Activated CD8-positive, alpha-beta T cell treated with anti-CD3 and anti-CD28 coated beads, Interleukin-2, amount 10 ng/mL, durations not matched to agents 7 days and 5 days (primary cell): Measurements from ENCODE around the gene LCN15. TPM values are rescaled to one million over a fixed set of nuclear protein-coding genes. Genes with fewer than 3 reads are reported as not detected.

ENCODE experiments used
- ATAC-seq: fragments of 150-1000 bp; cut with Tn5 transposase; one replicate; pipeline ENCODE4 v1.10.0; 2021; ENCODE audit warnings: moderate library complexity
- CTCF ChIA-PET: fragments of 350-600 bp; sonication (Branson Sonifier 250); formaldehyde crosslinking; loops from one replicate; lab custom pipeline; 2021; ENCODE audit warnings: antibody characterized with exemption; lab: Charles Lee
- POLR2A ChIA-PET: fragments of 350-600 bp; sonication (Branson Sonifier 250); formaldehyde crosslinking; loops from one replicate; lab custom pipeline; 2021; ENCODE audit warnings: antibody characterized with exemption; lab: Charles Lee
- DNase-seq: peaks from one replicate; pipeline ENCODE4 v3.0.0-alpha.2; 2020
- H3K27ac Mint-ChIP-seq: one replicate; pipeline ENCODE4 v1.8.0; 2021; ENCODE audit warnings: mild to moderate bottlenecking, mixed read lengths
- H3K27me3 Mint-ChIP-seq: one replicate; pipeline ENCODE4 v1.8.0; 2021; ENCODE audit warnings: low read depth, mixed read lengths
- H3K36me3 Mint-ChIP-seq: one replicate; pipeline ENCODE4 v1.8.0; 2021; ENCODE audit warnings: low read depth, mixed read lengths
- H3K4me1 Mint-ChIP-seq: one replicate; pipeline ENCODE4 v1.8.0; 2021; ENCODE audit warnings: low read depth, mixed read lengths
- H3K4me3 Mint-ChIP-seq: one replicate; pipeline ENCODE4 v1.8.0; 2021; ENCODE audit warnings: mild to moderate bottlenecking, mixed read lengths
- H3K9me3 Mint-ChIP-seq: one replicate; pipeline ENCODE4 v1.8.0; 2022; ENCODE audit warnings: mixed read lengths; ENCODE audit not compliant: insufficient read depth
- total RNA-seq, 2 experiments: library from RNA; stranded (reverse); gene quantifications; one replicate each; pipeline ENCODE4 v1.2.3, GENCODE V29; 2021

LCN15 gene
- total RNA-seq, 2 experiments from 2014 or later, result not detected

GRCh38 chr9:136733611-136734010 lies 30.7 kb downstream of the LCN15 start:
- Mint-ChIP-seq H3K9me3 (no peaks in the 10 kb centered on the region), H3K36me3 (no peaks in the 10 kb centered on the region), H3K4me3 (no peak overlapping the region), H3K27me3 (no peaks in the 10 kb centered on the region), H3K4me1 (peaks cover 11% of the 10 kb centered on the region), H3K27ac (no peak overlapping the region)
- CTCF ChIA-PET, result interaction anchor here (1.1 to 1.4 kb wide), 2 partner anchors 25 to 33 kb away, joined by 4 read pairs; no protein-coding TSS in a partner anchor
- DNase-seq (no peak), ATAC-seq (no peak)
- POLR2A ChIA-PET, result no interaction called here

DNA sequence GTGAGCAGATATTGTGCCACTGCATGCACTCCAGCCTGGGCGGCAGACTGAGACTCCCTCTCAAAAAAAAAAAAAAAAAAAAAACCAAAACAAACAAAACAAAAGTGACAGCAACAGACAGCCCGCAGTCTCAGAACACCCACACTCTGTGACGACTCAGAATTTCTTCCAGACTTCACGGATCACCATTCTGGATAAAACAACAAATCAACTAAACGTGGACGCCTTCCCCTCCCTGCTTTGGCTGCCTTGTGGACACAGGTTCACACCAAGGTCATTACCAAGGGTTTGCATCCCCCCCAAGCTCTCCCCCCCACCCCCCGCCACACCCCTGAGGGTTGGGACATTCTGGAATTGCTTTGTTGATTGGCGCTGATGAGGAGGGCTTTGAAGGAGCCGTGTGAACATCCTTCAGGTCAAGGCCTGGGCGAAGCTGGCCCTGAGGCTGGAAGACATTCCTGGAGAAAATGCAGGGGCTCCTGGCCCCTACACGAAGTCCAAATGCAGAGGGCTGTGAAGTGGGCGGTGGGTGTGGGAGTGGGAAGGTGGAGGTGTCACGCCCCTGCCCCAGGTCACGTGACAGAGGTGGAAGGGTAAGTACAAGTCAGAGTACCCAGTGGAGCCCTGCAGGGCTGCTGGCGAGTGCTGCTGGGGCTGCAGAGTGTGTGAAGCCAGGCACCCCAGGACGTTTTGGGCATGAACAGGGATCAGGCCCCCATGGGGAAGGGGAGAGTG lies 31.7 kb downstream of the LCN15 start:
- peaks cover 11% of the 10 kb centered on the region for H3K4me1 Mint-ChIP-seq
- ATAC-seq (no peak), DNase-seq (no peak)
- ChIA-PET CTCF (interaction anchor here (1.4 kb wide), 1 partner anchor 24 kb away, joined by 4 read pairs; no protein-coding TSS in a partner anchor), POLR2A (no interaction called here)
- no peak overlapping the region for H3K27ac Mint-ChIP-seq
- no peaks in the 10 kb centered on the region for H3K27me3 Mint-ChIP-seq
- no peaks in the 10 kb centered on the region for H3K9me3 Mint-ChIP-seq
- H3K36me3 Mint-ChIP-seq, result peaks cover under 1% of the 10 kb centered on the region
- no peak overlapping the region for H3K4me3 Mint-ChIP-seq

DNA sequence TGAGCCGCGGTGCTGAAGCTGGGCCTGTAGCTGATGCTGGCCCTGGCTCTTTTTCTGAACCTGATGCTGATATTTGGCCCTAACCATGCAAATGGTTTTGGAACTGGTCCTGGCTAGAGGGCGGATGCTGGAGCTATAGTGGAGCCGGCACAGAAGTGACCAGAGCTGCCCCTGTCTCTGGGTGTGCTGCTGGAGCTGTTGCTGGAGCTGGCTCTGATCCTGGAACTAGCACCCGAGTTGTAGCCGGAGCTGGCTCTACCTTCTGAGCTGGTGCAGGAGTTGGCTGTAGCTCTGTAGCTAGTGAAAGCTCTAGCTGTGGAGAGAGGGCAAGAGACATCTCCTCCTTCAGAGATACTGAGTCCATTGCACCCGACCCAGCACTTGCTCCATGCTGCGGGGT lies 34.4 kb downstream of the LCN15 start:
- CTCF ChIA-PET, result interaction anchor here (0.6 to 3.6 kb wide), 8 partner anchors 12 to 299 kb away, joined by 3 to 23 read pairs (median 6); no protein-coding TSS in a partner anchor

GRCh38 chr9:136729144-136729543 lies 35.2 kb downstream of the LCN15 start:
- CTCF ChIA-PET, result interaction anchor here (0.7 to 3.6 kb wide), 12 partner anchors 13 to 300 kb away, joined by 3 to 23 read pairs (median 5); no protein-coding TSS in a partner anchor

More for the DNA sequence above, 34.4 kb downstream of the LCN15 start:
- Mint-ChIP-seq H3K27me3 (no peaks in the 10 kb centered on the region), H3K27ac (no peak overlapping the region), H3K36me3 (peaks cover 22% of the 10 kb centered on the region), H3K9me3 (no peaks in the 10 kb centered on the region), H3K4me3 (peak overlapping the region; percentile 66), H3K4me1 (peaks cover 28% of the 10 kb centered on the region)
- POLR2A ChIA-PET, result interaction anchor here (0.6 to 0.8 kb wide), 2 partner anchors 9 to 37 kb away, joined by 3 read pairs; no protein-coding TSS in a partner anchor
- no peak for ATAC-seq
- no peak for DNase-seq

DNA sequence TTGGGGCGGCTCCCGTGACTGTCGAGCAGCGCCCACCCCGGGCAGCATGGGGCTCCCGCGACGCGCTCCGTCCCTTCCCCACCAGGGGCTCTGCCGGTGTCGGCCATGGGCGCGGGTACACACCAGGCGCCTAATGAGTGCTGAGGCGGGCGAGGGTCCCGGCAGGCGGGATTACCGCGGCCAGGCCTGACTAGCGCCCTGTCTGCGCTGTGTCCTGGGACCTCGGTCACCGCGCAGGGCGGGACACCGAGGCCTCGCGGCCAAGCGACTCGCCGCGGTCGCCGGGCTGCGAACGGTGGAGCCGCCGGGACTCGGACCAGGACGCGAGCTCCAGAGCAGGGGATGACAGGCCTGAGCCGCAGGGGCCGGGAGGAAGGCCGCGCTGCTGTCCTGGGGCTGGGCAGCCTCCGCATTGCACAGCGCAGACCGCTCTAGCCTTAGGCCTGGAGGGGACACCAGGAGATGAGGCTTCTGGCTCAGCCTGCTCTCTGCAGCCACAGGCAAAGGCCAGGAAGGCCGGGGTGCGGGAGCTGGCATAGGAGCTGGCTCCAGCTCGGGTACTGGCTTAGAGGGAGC lies 35.7 kb downstream of the LCN15 start:
- ATAC-seq, result peak; percentile 8
- Mint-ChIP-seq H3K9me3 (no peaks in the 10 kb centered on the region), H3K4me1 (peaks cover 40% of the 10 kb centered on the region), H3K4me3 (peak overlapping the region; percentile 66), H3K27me3 (no peaks in the 10 kb centered on the region), H3K27ac (no peak overlapping the region), H3K36me3 (peaks cover 35% of the 10 kb centered on the region)
- ChIA-PET POLR2A (interaction anchor here (0.6 to 3.3 kb wide), 24 partner anchors 10 to 272 kb away, joined by 3 to 53 read pairs (median 4); partner anchors contain the start of genes LCN10 and LCN15), CTCF (interaction anchor here (0.7 to 3.6 kb wide), 15 partner anchors 13 to 301 kb away, joined by 3 to 23 read pairs (median 5); partner anchors contain the start of genes AGPAT2 and TRAF2)
- no peak for DNase-seq

More at GRCh38 chr9:136729144-136729543, 35.2 kb downstream of the LCN15 start:
- H3K9me3 Mint-ChIP-seq, result no peaks in the 10 kb centered on the region
- POLR2A ChIA-PET, result interaction anchor here (0.9 to 2.5 kb wide), 6 partner anchors 9 to 244 kb away, joined by 3 to 18 read pairs (median 10); partner anchors contain the start of gene LCN10
- H3K4me3 Mint-ChIP-seq, result peak overlapping the region; percentile 66
- ATAC-seq (no peak), DNase-seq (no peak)
- H3K27ac Mint-ChIP-seq, result no peak overlapping the region
- H3K27me3 Mint-ChIP-seq, result no peaks in the 10 kb centered on the region
- peaks cover 30% of the 10 kb centered on the region for H3K36me3 Mint-ChIP-seq
- H3K4me1 Mint-ChIP-seq, result peaks cover 35% of the 10 kb centered on the region

- Mint-ChIP-seq H3K27ac (peak overlapping the region; percentile 30), H3K4me1 (peaks cover 42% of the 10 kb centered on the region), H3K4me3 (peak overlapping the region; percentile 92), H3K27me3 (no peaks in the 10 kb centered on the region), H3K9me3 (no peaks in the 10 kb centered on the region), H3K36me3 (peaks cover 39% of the 10 kb centered on the region)
- ATAC-seq (peak; percentile 85), DNase-seq (peak; percentile 93)
- ChIA-PET POLR2A (interaction anchor here (0.6 to 3.3 kb wide), 25 partner anchors 10 to 301 kb away, joined by 3 to 53 read pairs (median 4); partner anchors contain the start of genes LCN10 and LCN15), CTCF (interaction anchor here (0.9 to 3.6 kb wide), 11 partner anchors 20 to 301 kb away, joined by 3 to 23 read pairs (median 5); partner anchors contain the start of genes AGPAT2 and TRAF2)
Measured at GRCh38 chr9:136728080-136728547, 36.2 kb downstream of the LCN15 start.

- DNase-seq (peak; percentile 73), ATAC-seq (peak; percentile 29)
- peaks cover 40% of the 10 kb centered on the region for H3K36me3 Mint-ChIP-seq
- peak overlapping the region; percentile 89 for H3K27ac Mint-ChIP-seq
- POLR2A ChIA-PET, result interaction anchor here (0.7 to 3.3 kb wide), 14 partner anchors 10 to 302 kb away, joined by 3 to 53 read pairs (median 4); no protein-coding TSS in a partner anchor
- H3K4me1 Mint-ChIP-seq, result peaks cover 42% of the 10 kb centered on the region
- H3K9me3 Mint-ChIP-seq, result no peaks in the 10 kb centered on the region
- peak overlapping the region; percentile 92 for H3K4me3 Mint-ChIP-seq
- H3K27me3 Mint-ChIP-seq, result no peaks in the 10 kb centered on the region
- CTCF ChIA-PET, result interaction anchor here (0.6 to 3.6 kb wide), 22 partner anchors 11 to 326 kb away, joined by 3 to 23 read pairs (median 4); partner anchors contain the start of genes AGPAT2 and LCN10
Measured at GRCh38 chr9:136726631-136727191, 37.6 kb downstream of the LCN15 start.

DNA sequence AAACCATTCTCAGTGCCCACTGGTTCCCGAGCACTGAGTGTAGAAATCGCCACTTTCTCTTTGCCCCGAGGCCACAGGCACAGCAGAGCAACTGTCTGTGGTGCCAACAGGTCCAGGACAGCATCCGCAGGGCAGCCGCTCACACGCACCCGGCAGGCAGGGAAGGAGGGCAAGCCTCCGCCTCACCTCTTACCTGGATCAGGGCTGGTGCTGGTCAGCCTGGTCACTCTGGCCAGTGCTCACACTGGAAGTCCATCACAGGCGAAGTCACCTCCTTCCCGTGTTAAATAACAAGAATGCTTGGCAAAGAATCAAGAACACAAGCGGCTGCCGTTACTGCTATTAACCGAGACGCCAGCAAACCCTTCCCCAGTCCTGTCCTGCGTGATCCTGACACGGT lies 38.2 kb downstream of the LCN15 start:
- peak overlapping the region; percentile 92 for H3K4me3 Mint-ChIP-seq
- CTCF ChIA-PET, result interaction anchor here (0.9 to 3.6 kb wide), 8 partner anchors 17 to 309 kb away, joined by 3 to 23 read pairs (median 4); partner anchors contain the start of gene LCN10
- POLR2A ChIA-PET, result interaction anchor here (1.1 to 3.3 kb wide), 6 partner anchors 10 to 43 kb away, joined by 3 to 53 read pairs (median 6); no protein-coding TSS in a partner anchor
- no peaks in the 10 kb centered on the region for H3K27me3 Mint-ChIP-seq
- H3K9me3 Mint-ChIP-seq, result no peaks in the 10 kb centered on the region
- peaks cover 43% of the 10 kb centered on the region for H3K4me1 Mint-ChIP-seq
- peak overlapping the region; percentile 89 for H3K27ac Mint-ChIP-seq
- DNase-seq (no peak), ATAC-seq (no peak)
- peaks cover 43% of the 10 kb centered on the region for H3K36me3 Mint-ChIP-seq

GRCh38 chr9:136725612-136726011 lies 38.7 kb downstream of the LCN15 start:
- ATAC-seq, result no peak
- Mint-ChIP-seq H3K36me3 (peaks cover 44% of the 10 kb centered on the region), H3K27ac (no peak overlapping the region), H3K4me3 (peak overlapping the region; percentile 92), H3K4me1 (peaks cover 43% of the 10 kb centered on the region), H3K9me3 (no peaks in the 10 kb centered on the region), H3K27me3 (no peaks in the 10 kb centered on the region)
- ChIA-PET POLR2A (interaction anchor here (3.3 kb wide), 1 partner anchor 9 kb away, joined by 53 read pairs; no protein-coding TSS in a partner anchor), CTCF (interaction anchor here (1.5 kb wide), 2 partner anchors 30 to 309 kb away, joined by 3 to 6 read pairs; no protein-coding TSS in a partner anchor)
- no peak for DNase-seq

GRCh38 chr9:136724772-136725171 lies 39.5 kb downstream of the LCN15 start:
- Mint-ChIP-seq H3K36me3 (peaks cover 44% of the 10 kb centered on the region), H3K9me3 (no peaks in the 10 kb centered on the region), H3K4me1 (peaks cover 42% of the 10 kb centered on the region), H3K27ac (no peak overlapping the region), H3K4me3 (no peak overlapping the region), H3K27me3 (no peaks in the 10 kb centered on the region)
- DNase-seq (no peak), ATAC-seq (no peak)
- CTCF ChIA-PET, result no interaction called here
- POLR2A ChIA-PET, result no interaction called here
